ENCODE measurements around the gene PMIS2.

The PMIS2 gene

DNA sequence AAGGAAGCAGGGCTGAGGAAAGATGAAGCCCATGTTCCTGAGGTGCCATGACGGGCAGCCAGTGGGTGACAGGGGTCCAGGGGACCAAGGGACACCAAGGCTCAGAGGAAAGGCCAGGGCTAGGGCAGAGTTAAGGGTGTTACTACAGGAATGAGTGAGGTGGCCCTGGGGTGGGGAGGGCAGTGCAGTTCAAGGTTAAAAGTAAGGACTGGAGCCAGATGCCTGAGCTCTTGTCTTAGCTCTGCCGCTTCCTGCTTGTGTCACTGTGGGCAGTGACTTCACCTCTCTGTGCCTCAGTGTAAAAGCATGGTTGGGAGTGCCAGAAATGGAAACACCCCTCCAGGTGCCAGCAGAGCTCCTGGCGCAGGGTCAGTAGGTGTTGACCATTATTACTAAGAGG is 50.7 kb downstream of the PMIS2 start:
- no peak for DNase-seq

All from GF-D8 (cell line).